Keratinocyte (primary cell): ENCODE results near the gene RPA1. TPM values are rescaled to one million over a fixed set of nuclear protein-coding genes. Genes with fewer than 3 reads are reported as not detected.

Experiments used
- DNase-seq: peaks from one replicate; pipeline ENCODE4 v3.0.0-alpha.2; 2011; ENCODE audit warnings: low read depth, missing footprints, low spot score
- FAIRE-seq: peaks from 2 replicates; lab custom pipeline; 2011; peaks lifted over from hg19 to GRCh38; lab: Jason Lieb, UNC
- H2AFZ ChIP-seq: 2 replicates; pipeline ENCODE4 v1.6.0; 2012; ENCODE audit warnings: low read length, control low read depth, inconsistent platforms; ENCODE audit not compliant: control insufficient read depth
- H3K27ac ChIP-seq: 2 replicates; pipeline ENCODE4 v1.5.1; 2011; ENCODE audit warnings: low read length; ENCODE audit not compliant: control insufficient read depth, insufficient read depth
- H3K27me3 ChIP-seq: 3 replicates; pipeline ENCODE4 v1.6.0; 2011; ENCODE audit warnings: low read length; ENCODE audit not compliant: control insufficient read depth, insufficient read depth; ENCODE audit errors: extremely low read depth
- H3K36me3 ChIP-seq, 2 experiments: 2 replicates in 1 of 2; 3 replicates in 1 of 2; pipeline ENCODE4 v1.5.1; 2011; ENCODE audit warnings: low read length in 2 of 2, mild to moderate bottlenecking in 1 of 2; ENCODE audit not compliant: control insufficient read depth in 2 of 2, insufficient read depth in 2 of 2; ENCODE audit errors: extremely low read depth in 1 of 2
- H3K4me1 ChIP-seq: 3 replicates; pipeline ENCODE4 v1.5.1; 2011; ENCODE audit warnings: low read length; ENCODE audit not compliant: control insufficient read depth, insufficient read depth; ENCODE audit errors: extremely low read depth
- H3K4me2 ChIP-seq: 3 replicates; pipeline ENCODE4 v1.6.0; 2011; ENCODE audit warnings: low read depth, low read length; ENCODE audit not compliant: control insufficient read depth, insufficient read depth; ENCODE audit errors: extremely low read depth
- H3K4me3 ChIP-seq, 3 experiments: fragments of 200-600 bp in 1 of 3; sonication (generic) in 1 of 3; 2 replicates in 2 of 3; 3 replicates in 1 of 3; pipeline ENCODE4 v1.5.1; 2011 to 2016; ENCODE audit warnings: low read length in 3 of 3, mild to moderate bottlenecking in 3 of 3, control low read depth in 2 of 3, inconsistent platforms in 1 of 3, low read depth in 1 of 3, mixed read lengths in 1 of 3, mixed run types in 1 of 3, moderate library complexity in 1 of 3; ENCODE audit not compliant: control insufficient read depth in 2 of 3, insufficient read depth in 2 of 3; ENCODE audit errors: extremely low read depth in 1 of 3
- H3K79me2 ChIP-seq: 2 replicates; pipeline ENCODE4 v1.6.0; 2012; ENCODE audit warnings: low read length; ENCODE audit not compliant: control insufficient read depth, insufficient read depth
- H3K9ac ChIP-seq: 3 replicates; pipeline ENCODE4 v1.6.0; 2011; ENCODE audit warnings: low read length; ENCODE audit not compliant: control insufficient read depth, insufficient read depth; ENCODE audit errors: extremely low read depth
- H3K9me1 ChIP-seq: 3 replicates; pipeline ENCODE4 v1.6.0; 2011; ENCODE audit warnings: low read length; ENCODE audit not compliant: control insufficient read depth, insufficient read depth; ENCODE audit errors: extremely low read depth
- H3K9me3 ChIP-seq: 2 replicates; pipeline ENCODE4 v1.5.1; 2012; ENCODE audit warnings: low read depth, low read length; ENCODE audit not compliant: control insufficient read depth
- H4K20me1 ChIP-seq: 3 replicates; pipeline ENCODE4 v1.6.0; 2011; ENCODE audit warnings: low read length; ENCODE audit not compliant: control insufficient read depth, insufficient read depth; ENCODE audit errors: extremely low read depth
- CTCF ChIP-seq, 3 experiments: IDR thresholded peaks in 1 of 3; conservative IDR thresholded peaks in 1 of 3; optimal IDR thresholded peaks in 1 of 3; 2 replicates in 2 of 3; 3 replicates in 1 of 3; pipeline versions ENCODE3 to v1.5.1; 2011; ENCODE audit warnings: low read length in 3 of 3, mild to moderate bottlenecking in 3 of 3, moderate library complexity in 2 of 3, control low read depth in 1 of 3, inconsistent platforms in 1 of 3; ENCODE audit not compliant: insufficient read depth in 2 of 3; ENCODE audit errors: extremely low read depth in 1 of 3
- EZH2 ChIP-seq: IDR thresholded peaks from one replicate; pipeline ENCODE4 v1.6.1; 2012; ENCODE audit warnings: inconsistent platforms, mild to moderate bottlenecking, low read length, moderate library complexity
- dilution Hi-C: fragments of 300-500 bp; cut with MboI; formaldehyde crosslinking; loops from one replicate; pipeline ENCODE4 v1.7.0; 2020; ENCODE audit warnings: low sequenced_read_pairs; ENCODE audit not compliant: extremely low pct_ligation_motif_present
- polyA plus RNA-seq, 5 experiments: library from polyadenylated mRNA; depleted of rRNA in 3 of 5; stranded (reverse) in 3 of 5; stranded (forward) in 1 of 5; unstranded in 1 of 5; fragments of >200 nt; gene quantifications; 1 replicate in 1 of 5; 2 replicates in 3 of 5; 3 replicates in 1 of 5; pipeline versions ENCODE4 v1.2.1 to v1.2.3, GENCODE V29; 2011 to 2012; ENCODE audit warnings: missing spikeins in 2 of 5, low read depth in 1 of 5, low replicate concordance in 1 of 5

RPA1 gene
- polyA plus RNA-seq, 1 donor (not counting 4 experiments of a cell fraction or from before 2014, with no cell fraction given), result 74.9 TPM

- no peaks in the 10 kb centered on the region for H3K4me1 ChIP-seq
- H3K4me2 ChIP-seq, result no peak overlapping the region
- dilution Hi-C loops, result no loop called here
- no peaks in the 10 kb centered on the region for H4K20me1 ChIP-seq
- no peak overlapping the region for H3K9ac ChIP-seq
- no peaks in the 10 kb centered on the region for H3K27me3 ChIP-seq
- peaks cover 0 to 4% of the 10 kb centered on the region in 2 experiments for H3K36me3 ChIP-seq
- no peak overlapping the region for H2AFZ ChIP-seq
- DNase-seq (no peak), FAIRE-seq (no peak)
- no peaks in the 10 kb centered on the region for H3K9me1 ChIP-seq
- no peaks in the 10 kb centered on the region for H3K9me3 ChIP-seq
- TF ChIP-seq CTCF (optimal IDR thresholded peaks at IDR 0.05 in 1 of 3, IDR thresholded peaks at IDR 0.05 in 1 of 3, conservative IDR thresholded peaks at IDR 0.05 in 1 of 3; ENCODE audit: extremely low read depth in 1 of 3, insufficient read depth in 2 of 3, low read length in 3 of 3) (no peak), EZH2 (no peak)
- no peak overlapping the region for H3K4me3 ChIP-seq
- no peak overlapping the region for H3K27ac ChIP-seq
- no peaks in the 10 kb centered on the region for H3K79me2 ChIP-seq
These were observed 31.7 kb downstream of the RPA1 start for GRCh38 chr17:1861391-1862010.

GRCh38 chr17:1865252-1866037 is 35.6 kb downstream of the RPA1 start:
- TF ChIP-seq EZH2 (no peak), CTCF (optimal IDR thresholded peaks at IDR 0.05 in 1 of 3, IDR thresholded peaks at IDR 0.05 in 1 of 3, conservative IDR thresholded peaks at IDR 0.05 in 1 of 3; ENCODE audit: extremely low read depth in 1 of 3, insufficient read depth in 2 of 3, low read length in 3 of 3) (peak; percentile 51 to 67 (median 64))
- Histone ChIP-seq H2AFZ (no peak overlapping the region), H4K20me1 (no peaks in the 10 kb centered on the region), H3K27ac (no peak overlapping the region), H3K4me1 (no peaks in the 10 kb centered on the region), H3K4me2 (no peak overlapping the region), H3K36me3 (peaks cover 2 to 4% of the 10 kb centered on the region in 2 experiments), H3K9me3 (no peaks in the 10 kb centered on the region), H3K9ac (no peak overlapping the region), H3K9me1 (no peaks in the 10 kb centered on the region), H3K4me3 (no peak overlapping the region), H3K27me3 (no peaks in the 10 kb centered on the region), H3K79me2 (no peaks in the 10 kb centered on the region)
- DNase-seq (no peak), FAIRE-seq (no peak)
- dilution Hi-C loops, result no loop called here
